Mesodermal cell (in vitro differentiated cells): ENCODE measurements around the gene OBP2B.

Experiments used
- H3K27ac ChIP-seq: 2 replicates; pipeline ENCODE4 v1.7.0; 2013; ENCODE audit warnings: mild to moderate bottlenecking, low read depth, low read length, moderate library complexity; ENCODE audit not compliant: severe bottlenecking
- H3K36me3 ChIP-seq: 2 replicates; pipeline ENCODE4 v1.7.1; 2013; ENCODE audit warnings: mild to moderate bottlenecking, low read length, moderate library complexity; ENCODE audit not compliant: control insufficient read depth, insufficient read depth
- H3K4me1 ChIP-seq: one replicate; pipeline ENCODE4 v1.7.1; 2013; ENCODE audit warnings: mild to moderate bottlenecking, low read length; ENCODE audit not compliant: insufficient read depth, control insufficient read depth, poor library complexity, severe bottlenecking
- H3K4me3 ChIP-seq: 2 replicates; pipeline ENCODE4 v1.7.0; 2013; ENCODE audit warnings: low read length, control low read depth, mild to moderate bottlenecking; ENCODE audit not compliant: insufficient read depth, poor library complexity, severe bottlenecking; ENCODE audit errors: extremely low read depth
- H3K9me3 ChIP-seq: 2 replicates; pipeline ENCODE4 v1.7.1; 2013; ENCODE audit warnings: mild to moderate bottlenecking, low read length, moderate library complexity; ENCODE audit not compliant: control insufficient read depth
- WGBS, 2 experiments: methylation state at CpG; one replicate each; pipeline ENCODE4 v1.1.5; 2013; ENCODE audit warnings: missing lambda C conversion rate in 2 of 2; ENCODE audit not compliant: insufficient coverage in 2 of 2; 5-methylcytosine and 5-hydroxymethylcytosine counted together

The OBP2B gene

GRCh38 chr9:133164191-133164590 lies 44.9 kb downstream of the OBP2B start:
- H3K36me3 ChIP-seq, result peaks cover 19% of the 10 kb centered on the region
- H3K4me3 ChIP-seq, result peak overlapping the region; percentile 62
- peaks cover 23% of the 10 kb centered on the region for H3K4me1 ChIP-seq
- WGBS, 2 experiments, result 87 to 95% methylated on average over 9 to 11 of the region's 13 CpGs
- H3K9me3 ChIP-seq, result no peaks in the 10 kb centered on the region
- no peak overlapping the region for H3K27ac ChIP-seq

DNA sequence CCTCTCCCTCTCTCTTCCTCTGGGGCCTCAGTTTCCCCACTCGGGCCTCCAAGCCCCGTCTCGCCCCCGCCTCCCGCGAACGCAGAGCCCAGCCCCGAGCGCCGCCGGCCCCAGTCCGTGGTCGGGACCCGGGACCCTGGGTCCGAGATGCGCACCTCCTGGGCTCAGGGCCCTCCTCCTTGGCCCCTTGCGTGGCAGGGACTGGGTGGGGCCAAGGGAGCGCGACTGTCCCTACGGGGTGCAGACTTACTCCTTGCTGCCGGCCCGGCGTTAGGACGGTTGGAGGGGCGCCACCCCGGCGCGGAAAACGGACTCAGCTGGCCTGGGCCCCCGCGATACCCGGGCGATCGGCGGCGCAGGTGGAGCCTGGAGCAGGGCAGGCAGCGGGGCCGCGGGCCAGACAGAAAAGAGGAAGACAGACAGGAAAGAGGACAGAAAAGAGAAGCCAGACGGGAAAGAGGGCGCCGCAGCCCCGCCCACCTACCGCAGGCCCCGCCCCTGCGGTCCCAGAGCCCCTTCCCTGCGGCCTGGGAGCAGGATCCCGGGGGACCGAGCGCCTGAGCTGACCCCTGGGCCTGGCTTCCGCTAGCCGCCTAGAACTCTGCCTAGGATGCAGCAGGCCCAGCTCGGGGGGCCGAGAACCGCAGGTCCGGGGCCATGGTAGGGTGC lies 45.4 kb downstream of the OBP2B start, which contains the start of gene GBGT1:
TSS of gene GBGT1 (minus strand) at position 411 of the 669 bp plus-strand sequence. CDS start 1,502 bp downstream, outside the sequence.
- Histone ChIP-seq H3K36me3 (peaks cover 21% of the 10 kb centered on the region), H3K9me3 (no peaks in the 10 kb centered on the region), H3K27ac (no peak within 1 kb of the TSS), H3K4me1 (peaks cover 17% of the 10 kb centered on the region), H3K4me3 (peak within 1 kb of the TSS; percentile 62)
- WGBS, 2 experiments, result 4 to 6% methylated on average over 40 to 51 of the region's 56 CpGs

- Histone ChIP-seq H3K36me3 (peaks cover 26% of the 10 kb centered on the region), H3K27ac (no peak overlapping the region), H3K4me3 (peak overlapping the region; percentile 62), H3K4me1 (peaks cover 13% of the 10 kb centered on the region), H3K9me3 (no peaks in the 10 kb centered on the region)
- 57 to 71% methylated on average over 27 to 49 of the region's 54 CpGs for WGBS, 2 experiments
These were observed 46.1 kb downstream of the OBP2B start for GRCh38 chr9:133162861-133163503.

DNA sequence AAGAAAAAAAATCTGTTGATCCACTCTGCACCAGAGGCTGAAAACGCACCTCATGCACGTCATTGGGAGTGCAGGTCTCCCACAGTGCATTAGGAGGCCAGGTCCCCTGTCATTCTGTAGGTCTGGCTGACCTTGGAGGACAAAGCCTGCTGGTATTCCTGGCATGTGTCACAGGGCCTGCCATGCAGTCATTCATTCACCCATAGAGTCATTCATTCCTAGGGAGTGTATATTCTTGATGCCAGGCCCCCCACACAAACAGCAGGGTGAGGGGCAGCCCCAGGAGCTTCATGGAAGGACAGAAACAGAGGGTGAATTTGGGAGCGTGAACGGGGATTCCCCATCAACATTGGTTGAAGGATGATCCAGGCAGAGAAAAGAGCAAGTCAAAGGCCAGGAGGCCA lies 47.5 kb downstream of the OBP2B start:
- WGBS, 2 experiments, result 82 to 95% methylated on average over 4 of the region's 4 CpGs
- no peak overlapping the region for H3K27ac ChIP-seq
- H3K9me3 ChIP-seq, result no peaks in the 10 kb centered on the region
- peaks cover 13% of the 10 kb centered on the region for H3K4me1 ChIP-seq
- no peak overlapping the region for H3K4me3 ChIP-seq
- peaks cover 26% of the 10 kb centered on the region for H3K36me3 ChIP-seq

DNA sequence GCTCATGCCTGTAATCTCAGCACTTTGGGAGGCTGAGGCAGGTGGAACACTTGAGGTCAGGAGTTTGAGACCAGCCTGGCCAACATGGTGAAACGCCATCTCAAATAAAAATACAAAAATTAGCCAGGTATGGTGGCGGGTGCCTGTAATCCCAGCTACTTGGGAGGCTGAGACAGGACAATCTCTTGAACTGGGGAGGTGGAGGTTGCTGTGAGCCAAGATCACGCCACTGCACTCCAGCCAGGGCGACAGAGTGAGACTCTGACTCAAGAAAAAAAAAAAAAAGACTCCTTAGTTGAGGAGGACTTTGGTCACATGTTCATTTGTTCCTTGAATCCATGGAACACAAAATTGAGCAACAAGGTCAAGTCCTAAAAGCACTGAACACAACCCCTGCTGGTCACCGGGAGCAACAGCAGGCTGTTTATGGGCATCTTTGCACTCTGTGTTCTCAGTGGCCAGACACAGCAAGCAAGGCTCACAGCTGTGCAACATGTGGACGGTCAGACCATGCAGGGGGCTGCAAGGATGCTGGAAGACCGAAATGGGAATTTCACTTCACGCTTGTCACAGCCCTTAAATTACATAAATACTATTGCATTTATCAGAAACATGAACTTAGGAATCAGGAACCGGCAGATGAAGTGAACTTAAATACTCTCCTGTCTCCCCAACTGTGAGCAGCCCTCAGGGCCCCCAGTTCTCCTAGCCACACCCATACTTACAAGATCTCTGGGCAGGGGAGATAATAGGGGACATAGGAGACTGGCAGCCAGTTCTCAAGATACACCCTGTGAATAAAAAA lies 48.1 kb downstream of the OBP2B start:
- Histone ChIP-seq H3K4me1 (peaks cover 13% of the 10 kb centered on the region), H3K4me3 (no peak overlapping the region), H3K27ac (no peak overlapping the region), H3K9me3 (no peaks in the 10 kb centered on the region), H3K36me3 (peaks cover 26% of the 10 kb centered on the region)
- 68 to 79% methylated on average over 5 to 7 of the region's 9 CpGs for whole genome bisulfite sequencing, 2 experiments

DNA sequence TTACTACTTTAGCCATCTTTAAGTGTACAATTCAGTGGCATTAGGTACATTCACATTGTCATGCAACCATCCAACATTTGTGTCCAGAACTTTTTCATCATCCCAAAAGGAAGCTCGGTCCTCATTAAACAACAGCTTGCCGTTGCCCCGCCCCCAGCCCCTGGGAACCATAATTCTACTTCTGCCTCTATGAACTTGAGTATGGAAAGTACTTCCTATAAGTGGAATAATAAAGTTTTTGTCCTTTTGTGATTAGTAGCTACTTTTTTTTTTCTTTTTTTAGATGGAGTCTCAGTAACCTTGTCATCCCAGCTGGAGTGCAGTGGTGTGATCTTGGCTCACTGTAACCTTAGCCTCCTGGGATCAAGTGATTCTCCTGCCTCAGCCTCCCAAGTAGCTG lies 50.4 kb downstream of the OBP2B start:
- WGBS, 2 experiments, result 100% methylated on average over 1 of the region's 3 CpGs; no CpG with 5 or more reads in 1 of the 2 experiments
- peaks cover 37% of the 10 kb centered on the region for H3K36me3 ChIP-seq
- no peaks in the 10 kb centered on the region for H3K4me1 ChIP-seq
- H3K27ac ChIP-seq, result no peak overlapping the region
- no peak overlapping the region for H3K4me3 ChIP-seq
- H3K9me3 ChIP-seq, result no peaks in the 10 kb centered on the region
